Measurements from ENCODE around the gene ADAM19.

DNA sequence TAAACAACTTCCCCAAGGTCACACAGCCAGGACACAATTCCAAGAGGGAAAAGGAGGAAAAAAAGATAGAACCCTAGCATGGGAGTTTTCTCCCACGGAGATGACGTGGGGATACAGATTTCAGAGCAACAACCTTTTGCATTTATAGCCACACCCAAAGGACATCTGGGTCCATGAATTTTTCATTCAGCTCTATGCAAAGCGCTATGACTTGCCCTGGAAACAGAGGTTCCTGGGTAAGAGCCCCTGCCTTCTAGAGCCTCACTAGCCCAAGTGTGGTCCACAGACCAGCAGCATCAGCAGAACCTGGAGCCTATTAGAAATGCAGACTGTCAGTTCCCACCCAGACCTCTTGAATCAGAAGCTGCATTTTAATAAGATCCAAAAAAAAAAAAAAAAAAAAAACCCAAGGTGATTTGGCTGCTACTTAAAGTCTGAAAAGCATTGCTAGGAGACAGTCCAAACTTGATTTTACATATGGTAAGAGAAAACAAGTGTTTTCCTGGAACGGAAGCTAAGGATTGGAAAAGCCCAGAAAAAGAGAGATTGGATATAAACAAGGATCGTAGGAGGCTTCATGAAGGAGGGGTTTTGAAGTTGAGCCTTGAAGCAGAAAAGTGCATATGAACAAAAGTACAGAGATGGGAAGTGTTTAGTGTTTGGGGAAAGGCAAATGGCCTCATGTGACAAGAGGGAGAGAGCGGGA lies 17.6 kb upstream of the ADAM19 start:
- no peak for TF ChIP-seq EZH2phosphoT487 (IDR thresholded peaks at IDR 0.05; ENCODE audit: unreplicated experiment)
- no peak for TF ChIP-seq EZH2 (IDR thresholded peaks at IDR 0.05; ENCODE audit: low read depth, unreplicated experiment)
- TF ChIP-seq CTCF (conservative IDR thresholded peaks at IDR 0.05; ENCODE audit: low read depth in 2 of 2) = no peak
- TF ChIP-seq, protein P1, sequence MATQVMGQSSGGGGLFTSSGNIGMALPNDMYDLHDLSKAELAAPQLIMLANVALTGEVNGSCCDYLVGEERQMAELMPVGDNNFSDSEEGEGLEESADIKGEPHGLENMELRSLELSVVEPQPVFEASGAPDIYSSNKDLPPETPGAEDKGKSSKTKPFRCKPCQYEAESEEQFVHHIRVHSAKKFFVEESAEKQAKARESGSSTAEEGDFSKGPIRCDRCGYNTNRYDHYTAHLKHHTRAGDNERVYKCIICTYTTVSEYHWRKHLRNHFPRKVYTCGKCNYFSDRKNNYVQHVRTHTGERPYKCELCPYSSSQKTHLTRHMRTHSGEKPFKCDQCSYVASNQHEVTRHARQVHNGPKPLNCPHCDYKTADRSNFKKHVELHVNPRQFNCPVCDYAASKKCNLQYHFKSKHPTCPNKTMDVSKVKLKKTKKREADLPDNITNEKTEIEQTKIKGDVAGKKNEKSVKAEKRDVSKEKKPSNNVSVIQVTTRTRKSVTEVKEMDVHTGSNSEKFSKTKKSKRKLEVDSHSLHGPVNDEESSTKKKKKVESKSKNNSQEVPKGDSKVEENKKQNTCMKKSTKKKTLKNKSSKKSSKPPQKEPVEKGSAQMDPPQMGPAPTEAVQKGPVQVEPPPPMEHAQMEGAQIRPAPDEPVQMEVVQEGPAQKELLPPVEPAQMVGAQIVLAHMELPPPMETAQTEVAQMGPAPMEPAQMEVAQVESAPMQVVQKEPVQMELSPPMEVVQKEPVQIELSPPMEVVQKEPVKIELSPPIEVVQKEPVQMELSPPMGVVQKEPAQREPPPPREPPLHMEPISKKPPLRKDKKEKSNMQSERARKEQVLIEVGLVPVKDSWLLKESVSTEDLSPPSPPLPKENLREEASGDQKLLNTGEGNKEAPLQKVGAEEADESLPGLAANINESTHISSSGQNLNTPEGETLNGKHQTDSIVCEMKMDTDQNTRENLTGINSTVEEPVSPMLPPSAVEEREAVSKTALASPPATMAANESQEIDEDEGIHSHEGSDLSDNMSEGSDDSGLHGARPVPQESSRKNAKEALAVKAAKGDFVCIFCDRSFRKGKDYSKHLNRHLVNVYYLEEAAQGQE (IDR thresholded peaks at IDR 0.05; ENCODE audit: unreplicated experiment) = no peak
- TF ChIP-seq POLR2AphosphoS5 (IDR thresholded peaks at IDR 0.05; ENCODE audit: low read depth) = no peak
- no peak for TF ChIP-seq NANOG (IDR thresholded peaks at IDR 0.05; ENCODE audit: borderline replicate concordance)
- TF ChIP-seq CREB1 (CRISPR knock-in tag; IDR thresholded peaks at IDR 0.05; ENCODE audit: low read depth) = no peak
- no peak for TF ChIP-seq JUNB (IDR thresholded peaks at IDR 0.05; ENCODE audit: unreplicated experiment)
- TF ChIP-seq ZNF331 (CRISPR knock-in tag; IDR thresholded peaks at IDR 0.05; ENCODE audit: low read depth) = no peak

All from GM23338 (cell line).